ENCODE results near the gene ITGAL.

DNA sequence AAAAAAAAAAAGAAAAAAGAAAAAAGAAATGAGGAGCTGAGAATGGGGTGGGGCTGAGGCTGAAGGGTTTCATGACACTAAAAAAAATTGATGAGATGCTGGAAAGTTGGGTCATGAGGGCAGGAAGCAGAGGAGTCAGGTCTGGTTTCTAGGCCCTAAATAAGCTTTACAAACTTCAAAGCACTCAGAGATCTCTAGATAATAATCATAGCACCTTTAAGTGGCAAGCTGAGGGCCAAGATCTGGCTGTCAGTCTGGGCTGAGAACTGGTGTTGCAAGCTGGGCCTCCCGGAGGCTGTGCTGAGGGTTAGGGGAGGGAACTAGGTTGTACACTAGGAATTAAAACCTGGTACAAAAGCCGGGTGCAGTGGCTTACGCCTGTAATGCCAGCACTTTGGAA lies 79.2 kb downstream of the ITGAL start:
- TF ChIP-seq, protein P1, sequence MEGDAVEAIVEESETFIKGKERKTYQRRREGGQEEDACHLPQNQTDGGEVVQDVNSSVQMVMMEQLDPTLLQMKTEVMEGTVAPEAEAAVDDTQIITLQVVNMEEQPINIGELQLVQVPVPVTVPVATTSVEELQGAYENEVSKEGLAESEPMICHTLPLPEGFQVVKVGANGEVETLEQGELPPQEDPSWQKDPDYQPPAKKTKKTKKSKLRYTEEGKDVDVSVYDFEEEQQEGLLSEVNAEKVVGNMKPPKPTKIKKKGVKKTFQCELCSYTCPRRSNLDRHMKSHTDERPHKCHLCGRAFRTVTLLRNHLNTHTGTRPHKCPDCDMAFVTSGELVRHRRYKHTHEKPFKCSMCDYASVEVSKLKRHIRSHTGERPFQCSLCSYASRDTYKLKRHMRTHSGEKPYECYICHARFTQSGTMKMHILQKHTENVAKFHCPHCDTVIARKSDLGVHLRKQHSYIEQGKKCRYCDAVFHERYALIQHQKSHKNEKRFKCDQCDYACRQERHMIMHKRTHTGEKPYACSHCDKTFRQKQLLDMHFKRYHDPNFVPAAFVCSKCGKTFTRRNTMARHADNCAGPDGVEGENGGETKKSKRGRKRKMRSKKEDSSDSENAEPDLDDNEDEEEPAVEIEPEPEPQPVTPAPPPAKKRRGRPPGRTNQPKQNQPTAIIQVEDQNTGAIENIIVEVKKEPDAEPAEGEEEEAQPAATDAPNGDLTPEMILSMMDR (IDR thresholded peaks at IDR 0.05) = no peak
- TF ChIP-seq EZH2 (IDR thresholded peaks at IDR 0.05; ENCODE audit: borderline replicate concordance, insufficient read depth, low read depth, low read length, poor library complexity, severe bottlenecking) = no peak

All from B cell (primary cell).